ENCODE results near the gene CATSPERZ.

- TF ChIP-seq CTCF (conservative IDR thresholded peaks at IDR 0.05; ENCODE audit: low read length) (no peak), EZH2phosphoT487 (IDR thresholded peaks at IDR 0.05; ENCODE audit: borderline replicate concordance) (no peak)
These were observed 13.5 kb downstream of the CATSPERZ start for GRCh38 chr11:64313491-64314145.
